GM12875 (cell line): ENCODE data around the gene ITPRIPL1.

Experiments used
- H3K4me3 ChIP-seq: one replicate; pipeline ENCODE4 v1.5.1; 2011; ENCODE audit warnings: low read depth, low read length, control low read depth
- CTCF ChIP-seq: IDR thresholded peaks from 2 replicates; pipeline ENCODE4 v1.5.1; 2011; ENCODE audit warnings: low read depth, mild to moderate bottlenecking, control low read depth, inconsistent platforms, low read length, moderate library complexity, borderline replicate concordance; ENCODE audit not compliant: insufficient read depth

ITPRIPL1 gene

GRCh38 chr2:96354492-96354891 lies 29.4 kb downstream of the ITPRIPL1 start:
- TF ChIP-seq CTCF: no peak
- H3K4me3 ChIP-seq: no peak overlapping the region

GRCh38 chr2:96356889-96357288 lies 31.8 kb downstream of the ITPRIPL1 start:
- H3K4me3 ChIP-seq: no peak overlapping the region
- no peak for TF ChIP-seq CTCF

- no peak overlapping the region for H3K4me3 ChIP-seq
- TF ChIP-seq CTCF: peak; percentile 37; the same call in 1 of the 2 replicates
These were observed 34.2 kb downstream of the ITPRIPL1 start for GRCh38 chr2:96359310-96359709.

- no peak for TF ChIP-seq CTCF
- H3K4me3 ChIP-seq: no peak overlapping the region
These were observed 34.7 kb downstream of the ITPRIPL1 start for GRCh38 chr2:96359866-96360265.

- TF ChIP-seq CTCF: no peak
- no peak overlapping the region for H3K4me3 ChIP-seq
These were observed 36.6 kb downstream of the ITPRIPL1 start for GRCh38 chr2:96361751-96362150.

GRCh38 chr2:96369186-96369585 lies 44.1 kb downstream of the ITPRIPL1 start:
- no peak overlapping the region for H3K4me3 ChIP-seq
- TF ChIP-seq CTCF: no peak

- TF ChIP-seq CTCF: no peak
- no peak overlapping the region for H3K4me3 ChIP-seq
These were observed 49.3 kb downstream of the ITPRIPL1 start for GRCh38 chr2:96374211-96374951.
